GM23338 (cell line): ENCODE data around the gene PKLR. TPM values are rescaled to one million over a fixed set of nuclear protein-coding genes. Genes with fewer than 3 reads are reported as not detected.

Experiments used
- ATAC-seq: fragments of 200-7000 bp; cut with Tn5 transposase; 3 replicates; pipeline ENCODE4 v1.9.1; 2020
- DNase-seq: peaks from one replicate; pipeline ENCODE4 v3.0.0-alpha.2; 2015; ENCODE audit warnings: low spot score
- H2AFZ ChIP-seq: fragments of 200-600 bp; sonication (generic); 2 replicates; pipeline ENCODE4 v1.8.0; 2016; ENCODE audit warnings: antibody characterized with exemption, mild to moderate bottlenecking, moderate library complexity
- H3F3A ChIP-seq: fragments of 200-600 bp; sonication (generic); replicated peaks from 2 replicates; pipeline ENCODE4 v1.8.0; 2017; ENCODE audit warnings: antibody characterized with exemption, mixed run types, low read depth
- H3K27ac ChIP-seq: fragments of 200-600 bp; sonication (generic); 2 replicates; pipeline ENCODE4 v1.6.1; 2016; ENCODE audit warnings: low read depth
- H3K27me3 ChIP-seq: fragments of 200-600 bp; sonication (generic); 2 replicates; pipeline ENCODE4 v1.8.0; 2016; ENCODE audit warnings: mild to moderate bottlenecking, mixed run types, moderate library complexity; ENCODE audit not compliant: insufficient read depth
- H3K36me3 ChIP-seq: fragments of 200-600 bp; sonication (generic); 2 replicates; pipeline ENCODE4 v1.8.0; 2016; ENCODE audit warnings: mild to moderate bottlenecking; ENCODE audit not compliant: insufficient read depth
- H3K4me1 ChIP-seq: fragments of 200-600 bp; sonication (generic); 2 replicates; pipeline ENCODE4 v1.8.0; 2016; ENCODE audit warnings: mild to moderate bottlenecking, moderate library complexity; ENCODE audit not compliant: insufficient read depth
- H3K4me2 ChIP-seq: fragments of 200-600 bp; sonication (generic); 2 replicates; pipeline ENCODE4 v1.7.1; 2017; ENCODE audit warnings: mixed run types
- H3K4me3 ChIP-seq: fragments of 200-600 bp; sonication (generic); 2 replicates; pipeline ENCODE4 v1.6.1; 2016; ENCODE audit warnings: mixed run types
- H3K79me2 ChIP-seq: fragments of 200-600 bp; sonication (generic); replicated peaks from 2 replicates; pipeline ENCODE4 v1.8.0; 2017; ENCODE audit warnings: mild to moderate bottlenecking; ENCODE audit not compliant: insufficient read depth
- H3K9me2 ChIP-seq: fragments of 200-600 bp; sonication (generic); 2 replicates; pipeline ENCODE4 v1.8.0; 2017; ENCODE audit not compliant: insufficient read depth
- H4K20me1 ChIP-seq: fragments of 200-600 bp; sonication (generic); replicated peaks from 2 replicates; pipeline ENCODE4 v1.8.0; 2017; ENCODE audit warnings: mild to moderate bottlenecking; ENCODE audit not compliant: insufficient read depth
- H3K27ac Mint-ChIP-seq: 2 replicates; pipeline ENCODE4 v1.8.0; 2020; ENCODE audit warnings: inconsistent platforms, mild to moderate bottlenecking, moderate library complexity, mixed read lengths
- H3K27me3 Mint-ChIP-seq: 3 replicates; pipeline ENCODE4 v1.8.0; 2022; ENCODE audit warnings: low read depth, mild to moderate bottlenecking, moderate library complexity, mixed read lengths, inconsistent platforms; ENCODE audit not compliant: insufficient read depth, poor library complexity
- H3K36me3 Mint-ChIP-seq: 3 replicates; pipeline ENCODE4 v1.8.0; 2021; ENCODE audit warnings: low read depth, mild to moderate bottlenecking, inconsistent platforms, moderate library complexity, mixed read lengths
- H3K4me1 Mint-ChIP-seq: 3 replicates; pipeline ENCODE4 v1.8.0; 2020; ENCODE audit warnings: mild to moderate bottlenecking, inconsistent platforms, mixed read lengths
- H3K4me3 Mint-ChIP-seq: 3 replicates; pipeline ENCODE4 v1.8.0; 2021; ENCODE audit warnings: moderate library complexity, mild to moderate bottlenecking, inconsistent platforms, mixed read lengths
- H3K9me3 Mint-ChIP-seq: 3 replicates; pipeline ENCODE4 v1.8.0; 2020; ENCODE audit warnings: moderate library complexity, mild to moderate bottlenecking, inconsistent platforms, mixed read lengths
- CREB1 ChIP-seq: fragments of 250-450 bp; sonication (Bioruptor Pico); IDR thresholded peaks from 2 replicates; pipeline ENCODE4 v1.5.0; 2020; ENCODE audit warnings: low read depth, mild to moderate bottlenecking, moderate library complexity
- CTCF ChIP-seq, 2 experiments: fragments of 200-600 bp in 1 of 2; sonication (generic) in 1 of 2; conservative IDR thresholded peaks; 2 replicates each; pipeline versions ENCODE4 v1.5.1 to v1.6.1; 2016 to 2017; ENCODE audit warnings: antibody characterized with exemption in 2 of 2, low read depth in 2 of 2, mild to moderate bottlenecking in 2 of 2, moderate library complexity in 1 of 2
- ETS1 ChIP-seq: IDR thresholded peaks from 2 replicates; pipeline ENCODE4 v1.6.1; 2016; ENCODE audit warnings: antibody characterized with exemption
- EZH2 ChIP-seq: fragments of 200-600 bp; sonication (generic); IDR thresholded peaks from one replicate; pipeline ENCODE4 v1.8.0; 2017; ENCODE audit warnings: antibody characterized with exemption, mild to moderate bottlenecking, low read depth; ENCODE audit not compliant: unreplicated experiment
- EZH2phosphoT487 ChIP-seq: fragments of 200-600 bp; sonication (generic); IDR thresholded peaks from one replicate; pipeline ENCODE4 v1.8.1; 2018; ENCODE audit warnings: antibody characterized with exemption; ENCODE audit not compliant: unreplicated experiment
- JUNB ChIP-seq: IDR thresholded peaks from one replicate; pipeline ENCODE4 v1.6.1; 2016; ENCODE audit warnings: antibody characterized with exemption; ENCODE audit not compliant: unreplicated experiment
- NANOG ChIP-seq: IDR thresholded peaks from 2 replicates; pipeline ENCODE4 v1.6.1; 2016; ENCODE audit warnings: antibody characterized with exemption, borderline replicate concordance
- POLR2AphosphoS5 ChIP-seq: IDR thresholded peaks from 2 replicates; pipeline ENCODE4 v1.6.1; 2016; ENCODE audit warnings: antibody characterized with exemption, low read depth
- REST ChIP-seq: IDR thresholded peaks from one replicate; pipeline ENCODE4 v1.6.1; 2018; ENCODE audit warnings: antibody characterized with exemption; ENCODE audit not compliant: unreplicated experiment
- STAT1 ChIP-seq: IDR thresholded peaks from one replicate; pipeline ENCODE4 v1.6.1; 2016; ENCODE audit warnings: antibody characterized with exemption; ENCODE audit not compliant: unreplicated experiment
- ZNF114 ChIP-seq: fragments of 250-450 bp; sonication (Bioruptor Pico); IDR thresholded peaks from 2 replicates; pipeline ENCODE4 v1.5.0; 2020; ENCODE audit warnings: mild to moderate bottlenecking, moderate library complexity
- ZNF331 ChIP-seq: fragments of 250-450 bp; sonication (Bioruptor Pico); IDR thresholded peaks from 2 replicates; pipeline ENCODE4 v1.5.0; 2020; ENCODE audit warnings: low read depth, mild to moderate bottlenecking, moderate library complexity
- ZNF462 ChIP-seq: fragments of 250-450 bp; sonication (Bioruptor Pico); IDR thresholded peaks from 2 replicates; pipeline ENCODE4 v1.5.0; 2020; ENCODE audit warnings: mild to moderate bottlenecking, moderate library complexity
- polyA plus RNA-seq: library from polyadenylated mRNA; unstranded; fragments of >200 nt; fragmentation: Nextera tagmentation; extraction: Ambion mirVana; gene quantifications from 2 replicates; pipeline ENCODE4 v1.2.1, GENCODE V29; 2016
- total RNA-seq: library from RNA; depleted of rRNA; stranded (reverse); fragments of >200 nt; shearing (Covaris generic); gene quantifications from 2 replicates; pipeline ENCODE4 v1.2.3, GENCODE V29; 2014

PKLR gene
- total and polyA plus RNA-seq, 2 experiments from 2014 or later = 2.0 to 3.7 TPM

GRCh38 chr1:155297384-155297783 lies 3.9 kb downstream of the PKLR start:
- Mint-ChIP-seq H3K27ac (no peak overlapping the region), H3K36me3 (no peaks in the 10 kb centered on the region; the same call in 2 of the 3 replicates), H3K9me3 (no peaks in the 10 kb centered on the region), H3K4me3 (peak overlapping the region; percentile 3; the same call in 1 of the 3 replicates), H3K4me1 (peaks cover 36% of the 10 kb centered on the region), H3K27me3 (peaks cover 33% of the 10 kb centered on the region)
- Histone ChIP-seq H3K79me2 (no peaks in the 10 kb centered on the region), H3K4me2 (0 out of 2 replicates have a peak overlapping the region, but pooled peaks have one; percentile 6), H2AFZ (peak overlapping the region; percentile 56; the same call in 1 of the 2 replicates), H3K36me3 (no peaks in the 10 kb centered on the region), H3K4me1 (peaks cover 17% of the 10 kb centered on the region), H3K4me3 (0 out of 2 replicates have a peak overlapping the region, but pooled peaks have one; percentile 27), H3K27me3 (peaks cover 33% of the 10 kb centered on the region), H3K27ac (no peak overlapping the region), H3K9me2 (no peaks in the 10 kb centered on the region), H3F3A (0 out of 2 replicates have a peak, but pooled peaks cover 11% of the 10 kb centered on the region), H4K20me1 (no peaks in the 10 kb centered on the region)
- TF ChIP-seq CTCF (conservative IDR thresholded peaks at IDR 0.05; ENCODE audit: low read depth in 2 of 2) = no peak
- TF ChIP-seq EZH2 = no peak
- no peak for TF ChIP-seq ZNF114 (CRISPR knock-in tag)
- TF ChIP-seq STAT1 = no peak
- no peak for TF ChIP-seq NANOG
- no peak for TF ChIP-seq JUNB
- no peak for TF ChIP-seq POLR2AphosphoS5
- no peak for TF ChIP-seq ETS1
- no peak for TF ChIP-seq REST
- no peak for TF ChIP-seq CREB1
- TF ChIP-seq EZH2phosphoT487 = no peak
- no peak for TF ChIP-seq ZNF462 (CRISPR knock-in tag)
- no peak for TF ChIP-seq ZNF331
- ATAC-seq (no peak), DNase-seq (no peak)
